Eye (tissue), 1 donor: ENCODE measurements around the gene MAL.
A peak's percentile ranks its signal among the peaks of the same experiment; 100 is the strongest.

Experiments
- DNase-seq: peaks from one replicate; pipeline ENCODE4 v3.0.0-alpha.2; 2015

MAL gene

GRCh38 chr2:95034818-95035217, 9.3 kb downstream of the MAL start:
- DNase-seq, result no peak

GRCh38 chr2:95036596-95037383, 11.3 kb downstream of the MAL start:
- peak; percentile 61 for DNase-seq

GRCh38 chr2:95037384-95037839, 11.9 kb downstream of the MAL start:
- DNase-seq, result peak; percentile 70

- DNase-seq, result peak; percentile 67
These were observed 12.5 kb downstream of the MAL start for GRCh38 chr2:95037841-95038585.

GRCh38 chr2:95038635-95039298, 13.3 kb downstream of the MAL start:
- peak; percentile 67 for DNase-seq

GRCh38 chr2:95039363-95039762, 13.9 kb downstream of the MAL start:
- peak; percentile 55 for DNase-seq

- no peak for DNase-seq
These were observed 14.5 kb downstream of the MAL start for GRCh38 chr2:95039978-95040377.

GRCh38 chr2:95040426-95040825, 14.9 kb downstream of the MAL start:
- no peak for DNase-seq

GRCh38 chr2:95041060-95041823, 15.7 kb downstream of the MAL start:
- no peak for DNase-seq

- DNase-seq, result no peak
These were observed 16.4 kb downstream of the MAL start for GRCh38 chr2:95041824-95042442.

- DNase-seq, result no peak
These were observed 17.2 kb downstream of the MAL start for GRCh38 chr2:95042472-95043271.

- no peak for DNase-seq
These were observed 18.0 kb downstream of the MAL start for GRCh38 chr2:95043300-95044093.

GRCh38 chr2:95044601-95045000, 19.1 kb downstream of the MAL start:
- DNase-seq, result no peak

GRCh38 chr2:95046371-95047112, 21.0 kb downstream of the MAL start:
- DNase-seq, result no peak

GRCh38 chr2:95047629-95048510, 22.4 kb downstream of the MAL start:
- no peak for DNase-seq

- no peak for DNase-seq
These were observed 23.5 kb downstream of the MAL start for GRCh38 chr2:95048825-95049682.

GRCh38 chr2:95049683-95049955, 24.1 kb downstream of the MAL start:
- DNase-seq, result no peak

GRCh38 chr2:95049961-95050360, 24.5 kb downstream of the MAL start:
- no peak for DNase-seq
